HCT116 (cell line): ENCODE data around the gene ZNF618. TPM values are rescaled to one million over a fixed set of nuclear protein-coding genes. Genes with fewer than 3 reads are reported as not detected.

ENCODE experiments used
- ATAC-seq: fragments of 200-7000 bp; cut with Tn5 transposase; 2 replicates; pipeline ENCODE4 v1.9.1; 2020; ENCODE audit warnings: mild to moderate bottlenecking, moderate library complexity
- BruUV-seq: library from RNA; stranded (reverse); fragments of 400-500 nt; replicated peaks from 2 replicates; lab custom pipeline; 2021; lab: Mats Ljungman, UMichigan
- CTCF ChIA-PET: fragments of 300-600 bp; sonication (Branson Sonifier 250); formaldehyde crosslinking; loops from one replicate; lab custom pipeline; 2021; ENCODE audit warnings: antibody characterized with exemption; lab: Charles Lee
- POLR2A ChIA-PET: fragments of 300-600, 350-600 bp; sonication (Branson Sonifier 250); formaldehyde crosslinking; loops from one replicate; lab custom pipeline; 2021; ENCODE audit warnings: antibody characterized with exemption; lab: Charles Lee
- RAD21 ChIA-PET, 2 experiments: fragments of 300-600 bp; sonication (Branson Sonifier 250); formaldehyde crosslinking; loops; one replicate each; lab custom pipeline; 2023; ENCODE audit warnings: low total read pairs in 2 of 2; ENCODE audit not compliant: uncharacterized antibody in 2 of 2, unreplicated experiment in 2 of 2, low non-redundant PET in 1 of 2; lab: Charles Lee
- DNase-seq: peaks from one replicate; pipeline ENCODE4 v3.0.0-alpha.2; 2010; ENCODE audit warnings: low read depth, low spot score
- H2AFZ ChIP-seq: fragments of 200-600 bp; shearing (Covaris generic), sonication (generic); 2 replicates; pipeline ENCODE4 v1.6.1; 2017; ENCODE audit warnings: low read depth, mixed run types, mixed read lengths, antibody characterized with exemption, low read length; ENCODE audit not compliant: poor library complexity, severe bottlenecking
- H3K27ac ChIP-seq: 2 replicates; pipeline ENCODE4 v1.5.1; 2012; ENCODE audit warnings: low read depth, low read length
- H3K27me3 ChIP-seq: fragments of 200-600 bp; sonication (generic); 2 replicates; pipeline ENCODE4 v1.6.1; 2016; ENCODE audit warnings: mixed run types, low read length, mixed read lengths; ENCODE audit not compliant: insufficient read depth
- H3K36me3 ChIP-seq, 2 experiments: fragments of 200-500 bp in 1 of 2; fragments of 200-600 bp in 1 of 2; sonication (Bioruptor generic) in 1 of 2; sonication (generic) in 1 of 2; 2 replicates each; pipeline versions ENCODE4 v1.5.1 to v1.6.1; 2014 to 2016; ENCODE audit warnings: low read length in 2 of 2, inconsistent platforms in 1 of 2, mixed read lengths in 1 of 2, mixed run types in 1 of 2; ENCODE audit not compliant: insufficient read depth in 2 of 2, control insufficient read depth in 1 of 2
- H3K4me1 ChIP-seq, 2 experiments: fragments of 200-600 bp in 1 of 2; sonication (generic) in 1 of 2; 2 replicates each; pipeline versions ENCODE4 v1.5.1 to v1.6.1; 2012 to 2017; ENCODE audit warnings: low read length in 2 of 2, inconsistent platforms in 1 of 2, mild to moderate bottlenecking in 1 of 2, mixed read lengths in 1 of 2, mixed run types in 1 of 2, moderate library complexity in 1 of 2; ENCODE audit not compliant: insufficient read depth in 2 of 2, control insufficient read depth in 1 of 2
- H3K4me2 ChIP-seq: fragments of 200-600 bp; sonication (generic); 2 replicates; pipeline ENCODE4 v1.6.1; 2017; ENCODE audit warnings: mixed run types, low read length, mixed read lengths
- H3K4me3 ChIP-seq, 2 experiments: fragments of 200-600 bp in 1 of 2; sonication (generic) in 1 of 2; replicated peaks in 1 of 2; 2 replicates each; pipeline ENCODE4 v1.5.1; 2011 to 2016; ENCODE audit warnings: low read length in 2 of 2, control low read depth in 1 of 2, low read depth in 1 of 2, mild to moderate bottlenecking in 1 of 2, mixed read lengths in 1 of 2, mixed run types in 1 of 2
- H3K79me2 ChIP-seq: fragments of 200-600 bp; sonication (generic); 2 replicates; pipeline ENCODE4 v1.6.1; 2017; ENCODE audit warnings: mild to moderate bottlenecking, mixed run types, low read length, moderate library complexity, mixed read lengths; ENCODE audit not compliant: insufficient read depth
- H3K9ac ChIP-seq: fragments of 200-600 bp; sonication (generic); 2 replicates; pipeline ENCODE4 v1.6.1; 2016; ENCODE audit warnings: low read length, mixed read lengths
- H3K9me2 ChIP-seq: fragments of 200-600 bp; sonication (generic), shearing (Covaris generic); 2 replicates; pipeline ENCODE4 v1.6.1; 2017; ENCODE audit warnings: mixed run types, mild to moderate bottlenecking, moderate library complexity; ENCODE audit not compliant: insufficient read depth
- H3K9me3 ChIP-seq, 2 experiments: fragments of 200-500 bp in 1 of 2; fragments of 200-600 bp in 1 of 2; sonication (Bioruptor generic) in 1 of 2; sonication (generic) in 1 of 2; 2 replicates each; pipeline ENCODE4 v1.6.1; 2014 to 2017; ENCODE audit warnings: low read length in 2 of 2, mixed read lengths in 2 of 2, inconsistent platforms in 1 of 2, low read depth in 1 of 2, mild to moderate bottlenecking in 1 of 2, mixed run types in 1 of 2, moderate library complexity in 1 of 2; ENCODE audit not compliant: control insufficient read depth in 1 of 2, insufficient read depth in 1 of 2
- H4K20me1 ChIP-seq: fragments of 200-600 bp; sonication (generic), shearing (Covaris generic); 2 replicates; pipeline ENCODE4 v1.6.1; 2017; ENCODE audit warnings: mixed run types, mild to moderate bottlenecking, moderate library complexity; ENCODE audit not compliant: insufficient read depth
- EGR1 ChIP-seq: IDR thresholded peaks from 2 replicates; pipeline ENCODE4 v1.6.1; 2012; ENCODE audit warnings: low read depth
- ELF1 ChIP-seq: IDR thresholded peaks from 2 replicates; pipeline ENCODE4 v1.6.1; 2012; ENCODE audit warnings: low read depth, borderline replicate concordance
- JUND ChIP-seq: IDR thresholded peaks from 2 replicates; pipeline ENCODE4 v1.6.1; 2012
- SIN3A ChIP-seq: IDR thresholded peaks from 2 replicates; pipeline ENCODE4 v1.6.1; 2012; ENCODE audit warnings: low read depth
- SP1 ChIP-seq: IDR thresholded peaks from 2 replicates; pipeline ENCODE4 v1.6.1; 2012; ENCODE audit warnings: low read depth
- YY1 ChIP-seq: IDR thresholded peaks from 2 replicates; pipeline ENCODE4 v1.6.1; 2011; ENCODE audit warnings: low read length, low read depth, moderate library complexity, mild to moderate bottlenecking; ENCODE audit not compliant: insufficient replicate concordance; ENCODE audit errors: extremely low read depth
- intact Hi-C: fragments of 100-400 bp; cut with micrococcal nuclease; formaldehyde crosslinking; loops from 2 replicates; pipeline ENCODE4 v1.10.0; 2022
- total RNA-seq: library from RNA; stranded (reverse); gene quantifications from one replicate; pipeline ENCODE4 v1.2.1, GENCODE V29; 2021; ENCODE audit not compliant: unreplicated experiment
- TF ChIP-seq, protein P1 (sequence below): IDR thresholded peaks from 2 replicates; pipeline ENCODE4 v1.6.1; 2012
- TF ChIP-seq, protein P2 (sequence below), 3 experiments: fragments of 200-600 bp in 1 of 3; sonication (generic) in 1 of 3; IDR thresholded peaks in 2 of 3; conservative IDR thresholded peaks in 1 of 3; 2 replicates each; pipeline ENCODE4 v1.5.1; 2012 to 2017; ENCODE audit warnings: low read depth in 2 of 3, low read length in 2 of 3, antibody characterized with exemption in 1 of 3, borderline replicate concordance in 1 of 3, control low read depth in 1 of 3, mild to moderate bottlenecking in 1 of 3, mixed read lengths in 1 of 3, mixed run types in 1 of 3, moderate library complexity in 1 of 3; ENCODE audit not compliant: insufficient read depth in 1 of 3

The ZNF618 gene
- total RNA-seq, 1 experiment from 2014 or later, result 13.5 TPM

- DNase-seq, result no peak
Observed at GRCh38 chr9:113992994-113993393, 116.9 kb downstream of the ZNF618 start.

GRCh38 chr9:113993838-113994540 lies 117.9 kb downstream of the ZNF618 start:
- H3K27ac ChIP-seq, result no peak overlapping the region
- no peak overlapping the region for H2AFZ ChIP-seq
- no peaks in the 10 kb centered on the region for H3K9me3 ChIP-seq
- H3K27me3 ChIP-seq, result no peaks in the 10 kb centered on the region
- H3K9ac ChIP-seq, result no peak overlapping the region
- ChIA-PET CTCF (no interaction called here), RAD21 (no interaction called here), POLR2A (no interaction called here)
- H3K36me3 ChIP-seq, result no peaks in the 10 kb centered on the region
- H3K4me3 ChIP-seq, result no peak overlapping the region
- no peak for TF ChIP-seq EGR1
- TF ChIP-seq ELF1, result no peak
- no peak for TF ChIP-seq JUND
- TF ChIP-seq, protein P1, sequence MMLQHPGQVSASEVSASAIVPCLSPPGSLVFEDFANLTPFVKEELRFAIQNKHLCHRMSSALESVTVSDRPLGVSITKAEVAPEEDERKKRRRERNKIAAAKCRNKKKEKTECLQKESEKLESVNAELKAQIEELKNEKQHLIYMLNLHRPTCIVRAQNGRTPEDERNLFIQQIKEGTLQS, result no peak
- H3K9me2 ChIP-seq, result no peaks in the 10 kb centered on the region
- H3K79me2 ChIP-seq, result no peaks in the 10 kb centered on the region
- intact Hi-C loops, result no loop called here
- ATAC-seq (no peak), DNase-seq (no peak)
- BruUV-seq, result no TSS peak
- H3K4me1 ChIP-seq, result no peaks in the 10 kb centered on the region
- no peak overlapping the region for H3K4me2 ChIP-seq
- no peaks in the 10 kb centered on the region for H4K20me1 ChIP-seq

More at GRCh38 chr9:113992994-113993393, 116.9 kb downstream of the ZNF618 start:
- ATAC-seq, result no peak
- Histone ChIP-seq H3K4me3 (no peak overlapping the region), H3K27ac (no peak overlapping the region), H3K4me1 (no peaks in the 10 kb centered on the region), H3K79me2 (no peaks in the 10 kb centered on the region), H3K9me3 (no peaks in the 10 kb centered on the region), H3K9me2 (no peaks in the 10 kb centered on the region), H3K9ac (no peak overlapping the region), H3K36me3 (no peaks in the 10 kb centered on the region), H2AFZ (no peak overlapping the region), H3K4me2 (no peak overlapping the region), H3K27me3 (no peaks in the 10 kb centered on the region), H4K20me1 (no peaks in the 10 kb centered on the region)
- TF ChIP-seq JUND (no peak), SP1 (no peak), SIN3A (no peak), YY1 (no peak)
- TF ChIP-seq, protein P2, sequence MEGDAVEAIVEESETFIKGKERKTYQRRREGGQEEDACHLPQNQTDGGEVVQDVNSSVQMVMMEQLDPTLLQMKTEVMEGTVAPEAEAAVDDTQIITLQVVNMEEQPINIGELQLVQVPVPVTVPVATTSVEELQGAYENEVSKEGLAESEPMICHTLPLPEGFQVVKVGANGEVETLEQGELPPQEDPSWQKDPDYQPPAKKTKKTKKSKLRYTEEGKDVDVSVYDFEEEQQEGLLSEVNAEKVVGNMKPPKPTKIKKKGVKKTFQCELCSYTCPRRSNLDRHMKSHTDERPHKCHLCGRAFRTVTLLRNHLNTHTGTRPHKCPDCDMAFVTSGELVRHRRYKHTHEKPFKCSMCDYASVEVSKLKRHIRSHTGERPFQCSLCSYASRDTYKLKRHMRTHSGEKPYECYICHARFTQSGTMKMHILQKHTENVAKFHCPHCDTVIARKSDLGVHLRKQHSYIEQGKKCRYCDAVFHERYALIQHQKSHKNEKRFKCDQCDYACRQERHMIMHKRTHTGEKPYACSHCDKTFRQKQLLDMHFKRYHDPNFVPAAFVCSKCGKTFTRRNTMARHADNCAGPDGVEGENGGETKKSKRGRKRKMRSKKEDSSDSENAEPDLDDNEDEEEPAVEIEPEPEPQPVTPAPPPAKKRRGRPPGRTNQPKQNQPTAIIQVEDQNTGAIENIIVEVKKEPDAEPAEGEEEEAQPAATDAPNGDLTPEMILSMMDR (IDR thresholded peaks at IDR 0.05 in 2 of 3, conservative IDR thresholded peaks at IDR 0.05 in 1 of 3; ENCODE audit: borderline replicate concordance in 1 of 3, insufficient read depth in 1 of 3, low read depth in 2 of 3, low read length in 2 of 3), result no peak
- ChIA-PET POLR2A (no interaction called here), CTCF (no interaction called here), RAD21 (no interaction called here)
- BruUV-seq, result no TSS peak
- intact Hi-C loops, result no loop called here
